DMS53 (cell line): ENCODE measurements around the gene AMELX.

ENCODE experiments used
- DNase-seq: peaks from one replicate; lab custom pipeline; 2025; lab: John Stamatoyannopoulos, UW

AMELX gene

DNA sequence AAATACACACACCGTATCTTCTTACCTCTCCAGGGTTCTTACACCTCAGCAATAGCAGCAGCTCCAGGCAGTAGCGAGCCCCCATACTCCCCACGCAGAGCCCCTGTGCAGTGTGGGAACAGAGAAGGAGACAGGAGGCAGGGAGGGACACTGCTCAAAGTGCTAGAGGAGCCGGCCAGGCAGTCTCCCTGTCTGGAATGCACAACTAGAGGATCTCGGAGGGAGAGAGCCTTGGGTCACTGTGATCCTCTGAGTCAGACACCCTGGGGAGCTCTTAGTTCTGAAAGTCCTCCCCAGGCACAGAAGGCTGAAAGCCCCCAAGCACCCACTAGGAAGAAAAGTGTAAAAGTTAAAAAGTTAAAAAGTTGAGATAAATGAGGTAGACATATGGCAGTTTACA lies 16.0 kb downstream of the AMELX start:
- DNase-seq, result no peak

DNA sequence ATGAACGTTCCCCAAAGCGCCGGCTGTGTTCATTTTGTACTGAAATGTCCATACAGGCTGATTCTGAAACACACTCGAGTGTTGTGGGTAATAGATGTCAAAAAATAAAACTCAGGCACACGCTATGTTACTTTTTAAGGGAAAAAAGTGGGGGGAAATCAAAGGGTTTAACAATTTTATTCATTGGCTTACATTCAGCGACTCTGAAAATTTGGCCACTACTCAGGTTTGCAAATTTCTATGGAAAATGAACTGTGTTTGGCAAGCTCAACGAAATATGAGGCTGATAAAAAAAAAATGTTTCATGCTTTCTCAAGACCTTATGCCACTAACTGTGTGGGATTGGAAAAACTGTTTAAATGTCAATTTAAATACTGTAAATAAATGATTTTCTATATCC lies 18.5 kb downstream of the AMELX start:
- DNase-seq, result no peak

DNA sequence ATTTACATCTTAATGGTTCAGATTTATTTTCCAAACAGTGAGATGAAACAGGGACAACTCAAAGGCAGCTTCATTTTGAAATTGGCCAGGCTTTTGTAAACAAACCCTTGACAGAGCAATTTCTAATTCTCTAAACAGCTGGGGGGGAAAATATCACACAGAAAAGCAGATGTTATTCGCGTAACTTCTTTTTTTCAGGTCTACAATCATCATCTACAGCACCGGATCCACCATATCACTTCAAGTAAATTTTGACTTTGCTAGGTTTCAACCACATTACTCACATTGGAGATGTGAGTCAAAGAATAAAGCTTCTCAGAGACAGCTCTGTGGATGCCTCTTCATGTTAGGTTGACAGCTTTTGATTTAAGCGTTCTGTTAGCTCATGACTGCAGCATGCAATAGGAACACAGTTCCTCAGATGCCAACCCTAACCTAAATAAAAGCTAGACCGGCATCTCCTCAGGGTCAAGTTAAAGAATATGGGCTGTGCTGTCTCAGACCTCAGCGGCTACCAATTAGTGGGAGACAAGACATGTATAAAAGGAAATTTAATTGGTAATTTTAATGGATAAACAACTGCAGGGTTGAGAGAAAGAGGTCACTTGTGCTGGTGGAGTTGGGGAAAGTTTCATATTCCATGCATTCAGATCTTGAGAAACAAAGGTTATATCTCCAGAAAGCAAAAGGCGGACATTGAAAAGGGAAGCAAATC lies 26.8 kb downstream of the AMELX start:
- no peak for DNase-seq

DNA sequence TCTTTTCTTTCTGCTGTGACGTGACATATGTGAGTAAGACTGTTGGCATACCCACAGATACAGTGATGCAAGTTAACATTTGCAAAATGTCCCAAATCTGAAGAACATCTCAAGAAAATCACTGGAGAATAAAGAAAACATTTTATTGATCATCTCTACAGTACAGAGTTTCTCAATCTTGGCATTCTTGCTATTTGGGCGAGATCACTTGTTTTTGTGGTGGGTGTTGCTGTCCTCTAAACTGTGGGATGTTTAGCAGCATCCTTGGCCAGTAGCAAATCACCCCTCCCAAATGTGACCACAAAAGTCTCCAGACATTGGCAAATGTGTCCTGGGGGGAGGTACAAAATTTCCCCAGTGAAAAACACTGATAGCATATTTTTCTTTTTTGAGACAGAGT lies 28.8 kb downstream of the AMELX start:
- no peak for DNase-seq

DNA sequence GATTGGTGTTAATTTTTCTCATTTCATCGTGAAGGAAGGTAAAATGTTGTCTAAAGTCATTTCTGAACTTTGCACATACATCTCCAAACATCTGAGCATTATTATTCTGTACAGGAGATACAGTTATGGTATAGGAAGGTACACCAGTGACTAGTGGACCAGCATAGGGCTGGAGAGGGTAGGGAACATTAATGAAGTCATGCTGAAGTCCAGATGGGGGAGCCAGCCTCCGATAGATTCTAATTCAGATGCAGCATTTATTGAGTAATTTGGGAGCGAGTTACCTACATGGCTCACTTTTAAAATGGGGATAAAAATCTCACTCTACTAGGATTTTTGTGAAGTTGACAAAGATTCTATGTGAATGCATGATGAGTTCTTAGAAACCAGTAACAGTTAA lies 34.9 kb downstream of the AMELX start:
- no peak for DNase-seq

DNA sequence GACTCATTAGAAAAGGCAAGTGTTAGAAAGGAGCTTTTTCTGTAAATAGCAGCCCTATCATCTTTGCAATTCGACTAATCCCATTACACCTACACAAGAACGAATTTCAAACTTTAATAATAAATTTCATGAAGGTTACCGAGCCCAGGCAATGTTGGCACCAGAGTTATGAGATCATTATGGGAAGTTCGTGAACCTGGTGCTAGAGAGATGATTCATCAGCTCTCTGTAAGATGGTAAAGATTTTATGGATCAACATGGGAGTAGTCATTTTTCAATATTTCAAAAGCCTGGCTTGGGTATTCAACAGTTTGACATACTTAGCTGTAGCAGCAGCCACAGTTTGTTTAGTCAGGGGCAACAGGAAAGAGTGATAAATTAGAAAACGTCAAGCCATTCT lies 35.8 kb downstream of the AMELX start:
- DNase-seq, result no peak

- DNase-seq, result no peak
Measured at GRCh38 chrX:11331788-11332187, 38.6 kb downstream of the AMELX start.

- DNase-seq, result no peak
Measured at GRCh38 chrX:11334165-11334564, 41.0 kb downstream of the AMELX start.

DNA sequence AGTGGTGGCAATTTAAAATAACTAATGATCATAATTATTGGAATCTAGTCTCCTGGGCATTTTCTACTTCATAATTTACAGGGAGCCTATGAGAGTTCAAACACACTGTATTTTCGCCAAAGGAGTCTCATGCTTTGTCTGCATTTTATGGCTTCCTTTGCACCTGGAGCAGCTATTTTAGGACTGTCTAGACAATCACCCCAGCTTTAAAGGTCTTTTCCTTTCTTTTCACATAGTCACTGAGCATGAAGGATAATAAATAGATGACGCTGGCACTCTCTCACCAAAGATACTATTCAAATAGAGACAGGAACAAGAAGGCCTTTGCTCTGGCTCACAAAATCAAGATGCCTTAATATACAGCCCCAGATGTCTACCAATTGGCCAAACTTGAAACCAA lies 43.0 kb downstream of the AMELX start:
- peak; percentile 1 for DNase-seq

DNA sequence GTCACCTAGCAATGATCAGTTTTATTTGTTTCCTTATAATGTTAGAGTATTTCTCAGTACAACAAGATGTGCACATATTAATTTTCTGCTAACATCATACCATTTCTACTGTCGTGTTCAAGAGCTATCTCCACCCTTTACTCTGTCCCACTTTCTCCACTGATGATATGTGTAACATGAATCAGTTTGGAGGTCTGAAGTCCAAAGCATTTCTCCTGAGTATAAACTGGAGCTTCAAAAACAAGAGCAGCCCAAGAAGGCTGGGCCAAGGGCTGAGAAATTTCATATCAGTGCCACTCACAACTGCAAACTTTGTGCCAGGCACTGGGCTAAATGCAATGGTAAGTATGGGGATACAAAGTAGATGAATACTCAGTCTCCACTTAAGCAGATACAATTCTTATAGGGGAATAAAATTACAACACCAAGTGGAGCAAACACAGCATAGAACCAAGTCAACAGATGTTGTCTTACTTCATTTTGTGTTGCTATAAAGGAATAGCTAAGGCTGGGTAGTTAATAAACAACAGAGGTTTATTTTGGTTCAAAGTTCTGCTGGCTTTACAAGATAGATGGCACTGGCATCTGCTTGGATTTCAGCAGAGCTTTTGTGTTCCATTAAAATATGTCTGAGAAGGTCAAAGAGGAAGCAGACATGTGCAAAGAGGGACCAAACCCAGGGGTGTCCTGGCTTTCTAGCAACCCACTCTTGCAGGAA lies 44.2 kb downstream of the AMELX start:
- no peak for DNase-seq

DNA sequence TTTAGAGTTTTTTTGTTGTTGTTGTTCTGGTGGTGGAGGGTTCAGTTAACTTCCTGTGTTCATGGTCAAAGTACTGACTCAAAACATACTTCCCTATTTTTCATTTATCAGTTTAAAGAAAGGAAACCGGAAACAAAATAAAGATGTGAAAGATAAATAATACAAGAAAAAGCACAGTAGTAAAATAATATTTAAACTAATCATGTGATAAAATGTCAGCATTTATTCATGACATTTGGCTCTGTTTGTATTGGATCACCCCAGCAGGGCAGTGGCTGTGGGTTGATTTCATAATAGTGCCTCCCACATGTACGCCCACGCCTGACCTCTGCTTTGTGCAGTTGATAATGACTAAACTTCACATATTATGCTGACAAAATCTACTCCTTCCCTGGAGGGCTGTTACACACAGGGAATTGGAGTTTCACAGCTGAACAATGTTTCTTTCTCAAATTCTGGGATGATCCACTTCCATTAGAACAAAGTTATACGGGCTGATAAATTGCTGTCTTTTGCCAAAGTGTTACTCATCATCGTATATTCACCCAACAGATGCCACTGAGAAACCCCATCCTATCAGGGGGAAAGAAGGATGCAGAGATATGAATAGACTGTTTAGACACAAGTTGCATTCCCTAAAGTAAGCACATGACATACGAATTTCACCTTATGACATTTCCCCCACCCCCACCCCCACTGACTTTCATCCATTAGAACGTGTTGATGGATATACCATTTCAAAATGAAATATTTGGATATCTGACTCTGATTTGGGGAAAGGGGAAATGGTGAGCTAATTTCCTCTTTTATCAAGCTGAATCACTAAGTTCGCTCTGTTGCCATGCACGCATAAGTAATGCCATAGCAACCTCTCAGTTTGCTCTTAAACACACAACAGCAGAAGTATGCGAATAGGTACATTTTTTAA lies 48.3 kb downstream of the AMELX start:
- DNase-seq, result peak; percentile 4

- no peak for DNase-seq
Measured at GRCh38 chrX:11342673-11343072, 49.5 kb downstream of the AMELX start.

DNA sequence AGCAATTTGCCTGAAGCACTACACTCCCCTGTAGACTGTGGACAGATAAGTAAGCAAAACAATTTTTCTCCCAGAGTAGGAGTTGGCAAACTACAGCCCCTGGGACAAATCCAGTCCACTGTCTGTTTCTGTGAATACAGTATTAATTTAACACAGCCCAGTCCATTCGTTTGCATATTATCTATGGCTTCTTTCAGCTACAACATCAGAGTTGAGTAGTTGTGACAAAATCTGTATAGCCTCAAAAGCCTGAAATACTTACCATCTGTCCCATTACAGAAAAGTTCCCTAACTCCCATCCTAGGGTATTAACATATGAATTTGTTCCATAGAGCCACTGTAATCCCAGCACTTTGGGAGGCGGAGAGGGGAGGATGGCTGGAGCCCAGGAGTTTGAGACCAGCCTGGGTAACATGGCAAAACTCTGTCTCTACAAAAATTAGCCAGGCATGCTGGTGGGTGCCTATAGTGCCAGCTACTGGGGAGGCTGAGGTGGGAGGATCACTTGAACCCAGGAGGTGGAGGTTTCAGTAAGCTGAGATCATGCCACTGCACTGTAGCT lies 53.0 kb downstream of the AMELX start:
- DNase-seq, result no peak

- no peak for DNase-seq
Measured at GRCh38 chrX:11347300-11347699, 54.1 kb downstream of the AMELX start.

DNA sequence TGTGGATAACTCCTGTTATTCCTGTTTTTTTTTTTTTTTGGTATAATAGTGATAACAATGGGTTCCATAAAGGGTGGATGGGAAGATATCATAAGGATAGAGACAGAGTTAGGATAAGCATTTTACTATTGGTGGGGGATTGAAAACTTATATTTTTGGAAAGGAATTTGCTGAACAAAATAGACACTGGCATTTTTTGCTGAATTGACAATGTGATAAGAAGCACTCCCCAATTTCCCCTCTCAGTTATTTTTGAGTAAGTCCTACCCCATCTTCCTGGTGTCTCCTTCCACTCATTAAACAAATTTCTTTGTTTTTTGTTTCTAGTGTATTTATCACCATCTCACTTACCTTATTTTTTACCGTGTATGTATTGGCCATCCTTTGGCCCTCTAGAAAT lies 55.8 kb downstream of the AMELX start:
- DNase-seq, result no peak

DNA sequence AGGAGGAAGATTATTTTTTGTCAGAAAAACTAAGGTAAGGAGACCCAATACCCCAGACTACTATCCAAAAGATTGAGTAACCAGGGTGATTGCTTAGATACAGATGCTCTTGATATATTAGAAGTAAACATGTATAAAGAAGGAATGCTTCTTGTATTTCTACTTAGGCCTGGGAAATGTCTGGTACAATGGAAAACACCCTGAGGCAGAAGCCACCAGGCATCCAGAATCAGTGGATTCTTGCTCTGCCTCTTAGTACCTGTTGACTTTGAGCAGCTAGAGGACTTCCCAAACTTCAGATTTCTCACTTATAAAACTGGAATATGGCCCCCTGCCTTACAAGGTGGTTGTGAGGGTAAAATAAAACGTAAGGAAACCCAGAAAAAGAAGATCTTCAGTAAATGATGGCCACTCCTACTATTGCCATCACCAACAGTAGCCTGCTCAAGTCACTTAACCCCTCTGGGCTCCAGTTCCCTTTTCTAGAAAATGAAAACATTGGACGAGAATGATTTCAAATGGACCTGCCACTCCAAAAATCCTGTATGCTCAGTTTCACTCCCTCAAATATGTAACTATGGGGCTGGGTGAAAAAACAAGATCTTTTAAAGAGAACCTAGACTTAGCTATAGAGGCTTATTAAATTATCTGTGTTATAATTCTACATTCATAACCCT lies 56.6 kb downstream of the AMELX start:
- DNase-seq, result no peak
